Nephron (organoid): Measurements from ENCODE around the gene RAB9B.

Experiments
- H3K27ac Mint-ChIP-seq, 3 experiments: 2 replicates each; pipeline ENCODE4 v1.8.0; 2020; ENCODE audit warnings: mixed read lengths in 3 of 3, mild to moderate bottlenecking in 2 of 3, moderate library complexity in 1 of 3
- H3K27me3 Mint-ChIP-seq: 2 replicates; pipeline ENCODE4 v1.8.0; 2021; ENCODE audit warnings: low read depth, mild to moderate bottlenecking, moderate library complexity, mixed read lengths
- H3K36me3 Mint-ChIP-seq: 2 replicates; pipeline ENCODE4 v1.8.0; 2020; ENCODE audit warnings: low read depth, mixed read lengths
- H3K4me1 Mint-ChIP-seq: 2 replicates; pipeline ENCODE4 v1.8.0; 2020; ENCODE audit warnings: mixed read lengths
- H3K4me3 Mint-ChIP-seq, 3 experiments: 2 replicates each; pipeline ENCODE4 v1.8.0; 2020; ENCODE audit warnings: mild to moderate bottlenecking in 3 of 3, mixed read lengths in 3 of 3, moderate library complexity in 2 of 3
- H3K9me3 Mint-ChIP-seq: 2 replicates; pipeline ENCODE4 v1.8.0; 2020; ENCODE audit warnings: mixed read lengths
- TF ChIP-seq, protein P1 (sequence below), 3 experiments: fragments of 200-600 bp; sonication (generic); IDR thresholded peaks; one replicate each; pipeline ENCODE4 v1.5.0; 2021; ENCODE audit warnings: antibody characterized with exemption in 3 of 3; ENCODE audit not compliant: unreplicated experiment in 3 of 3

The RAB9B gene

DNA sequence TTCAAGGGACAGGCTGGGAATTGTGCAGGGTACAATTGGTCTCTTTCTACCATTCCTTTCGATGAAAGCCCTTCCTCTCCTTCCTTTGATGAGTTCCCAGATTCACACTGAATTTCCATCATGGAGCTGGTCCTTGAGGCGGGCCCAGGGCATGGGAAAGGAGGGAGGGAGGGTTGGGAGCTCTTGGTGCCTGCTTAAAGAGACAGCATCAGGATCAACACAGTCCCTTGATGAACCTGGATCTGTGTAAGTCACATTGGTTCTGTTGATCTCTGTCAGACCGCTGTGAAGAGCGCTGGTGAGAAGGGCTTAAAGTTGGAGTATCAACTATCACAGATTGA lies 51.0 kb downstream of the RAB9B start:
- Mint-ChIP-seq H3K27me3 (no peaks in the 10 kb centered on the region), H3K27ac (peak overlapping the region in 2 of 3 experiments; percentile 25 to 52), H3K4me1 (peaks cover 54% of the 10 kb centered on the region), H3K4me3 (no peak overlapping the region), H3K36me3 (no peaks in the 10 kb centered on the region), H3K9me3 (no peaks in the 10 kb centered on the region)
- TF ChIP-seq, protein P1, sequence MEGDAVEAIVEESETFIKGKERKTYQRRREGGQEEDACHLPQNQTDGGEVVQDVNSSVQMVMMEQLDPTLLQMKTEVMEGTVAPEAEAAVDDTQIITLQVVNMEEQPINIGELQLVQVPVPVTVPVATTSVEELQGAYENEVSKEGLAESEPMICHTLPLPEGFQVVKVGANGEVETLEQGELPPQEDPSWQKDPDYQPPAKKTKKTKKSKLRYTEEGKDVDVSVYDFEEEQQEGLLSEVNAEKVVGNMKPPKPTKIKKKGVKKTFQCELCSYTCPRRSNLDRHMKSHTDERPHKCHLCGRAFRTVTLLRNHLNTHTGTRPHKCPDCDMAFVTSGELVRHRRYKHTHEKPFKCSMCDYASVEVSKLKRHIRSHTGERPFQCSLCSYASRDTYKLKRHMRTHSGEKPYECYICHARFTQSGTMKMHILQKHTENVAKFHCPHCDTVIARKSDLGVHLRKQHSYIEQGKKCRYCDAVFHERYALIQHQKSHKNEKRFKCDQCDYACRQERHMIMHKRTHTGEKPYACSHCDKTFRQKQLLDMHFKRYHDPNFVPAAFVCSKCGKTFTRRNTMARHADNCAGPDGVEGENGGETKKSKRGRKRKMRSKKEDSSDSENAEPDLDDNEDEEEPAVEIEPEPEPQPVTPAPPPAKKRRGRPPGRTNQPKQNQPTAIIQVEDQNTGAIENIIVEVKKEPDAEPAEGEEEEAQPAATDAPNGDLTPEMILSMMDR (IDR thresholded peaks at IDR 0.05; ENCODE audit: unreplicated experiment in 3 of 3): no peak

DNA sequence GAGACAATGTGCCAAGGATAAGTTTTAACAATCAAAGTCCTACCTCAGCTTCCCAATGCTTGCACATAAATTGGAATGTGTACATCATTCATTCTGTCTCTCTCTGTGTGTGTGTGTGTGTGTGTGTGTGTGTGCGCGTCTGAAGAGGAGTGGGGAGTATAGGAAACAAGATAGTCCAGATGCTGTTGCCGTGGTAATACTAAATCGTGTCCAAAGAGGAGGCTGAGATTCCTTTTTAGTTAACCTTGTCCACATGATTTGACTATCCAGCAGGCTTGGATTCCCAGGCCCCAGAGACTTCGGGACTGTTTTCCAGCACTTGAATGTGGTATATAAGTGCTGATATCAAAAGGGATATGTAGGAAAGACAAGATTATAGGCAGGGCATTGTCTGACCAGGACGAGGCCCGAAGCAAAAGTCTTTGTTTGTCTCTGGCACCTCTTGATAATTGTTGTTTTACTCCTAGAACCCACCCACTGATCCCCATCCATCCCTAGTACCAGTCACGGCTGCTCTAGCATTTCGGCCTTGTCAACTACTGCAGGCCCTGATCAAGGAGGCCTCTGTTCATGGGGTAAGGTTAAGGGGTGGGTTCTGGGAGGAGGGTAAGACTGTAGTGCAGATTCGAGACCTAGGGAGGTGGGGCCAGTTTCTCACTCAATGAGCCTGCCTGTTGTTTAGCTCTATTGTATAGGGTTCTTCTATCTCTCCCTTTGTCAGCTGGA lies 51.6 kb downstream of the RAB9B start:
- peak overlapping the region in 1 of 3 experiments; percentile 40 for H3K4me3 Mint-ChIP-seq
- H3K36me3 Mint-ChIP-seq: no peaks in the 10 kb centered on the region
- H3K27ac Mint-ChIP-seq: peak overlapping the region in 1 of 3 experiments; percentile 52
- TF ChIP-seq, protein P1 (IDR thresholded peaks at IDR 0.05; ENCODE audit: unreplicated experiment in 3 of 3): no peak
- no peaks in the 10 kb centered on the region for H3K27me3 Mint-ChIP-seq
- peaks cover 54% of the 10 kb centered on the region for H3K4me1 Mint-ChIP-seq
- no peaks in the 10 kb centered on the region for H3K9me3 Mint-ChIP-seq

DNA sequence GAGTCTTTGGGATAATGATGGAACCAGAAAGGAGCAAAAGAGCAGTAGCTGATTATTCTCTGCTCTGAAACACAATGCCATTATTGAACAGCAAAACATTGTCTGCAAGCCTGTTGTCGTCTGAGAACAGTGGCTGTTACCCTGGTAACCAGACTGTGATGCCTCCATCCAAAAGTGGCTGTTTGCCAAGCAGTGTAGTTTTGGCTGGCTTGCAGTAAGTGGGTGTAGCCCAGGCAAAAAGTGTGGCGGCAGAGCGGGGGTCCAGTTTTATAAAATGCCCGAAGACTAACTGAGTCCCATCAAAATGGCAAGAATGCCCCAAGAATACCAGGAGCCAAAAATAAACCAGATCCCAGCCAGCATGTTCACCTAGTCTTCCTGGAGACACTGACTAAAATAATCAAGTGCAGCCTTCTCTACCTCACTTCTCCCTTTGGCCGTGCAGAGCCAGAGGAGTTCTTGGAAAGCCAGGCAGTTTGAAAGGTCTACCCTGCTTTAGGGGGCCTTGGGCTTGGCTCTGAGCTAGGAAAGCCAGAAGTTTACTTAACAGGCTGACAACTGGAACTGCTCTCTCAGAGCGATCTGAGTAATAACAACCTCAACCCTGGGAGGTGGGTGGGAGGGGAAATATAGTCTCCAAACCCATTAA lies 52.8 kb downstream of the RAB9B start:
- H3K27me3 Mint-ChIP-seq: no peaks in the 10 kb centered on the region
- TF ChIP-seq, protein P1 (IDR thresholded peaks at IDR 0.05; ENCODE audit: unreplicated experiment in 3 of 3): no peak
- H3K27ac Mint-ChIP-seq: peak overlapping the region in 2 of 3 experiments; percentile 53 to 66
- H3K9me3 Mint-ChIP-seq: no peaks in the 10 kb centered on the region
- H3K36me3 Mint-ChIP-seq: no peaks in the 10 kb centered on the region
- H3K4me1 Mint-ChIP-seq: peaks cover 54% of the 10 kb centered on the region
- peak overlapping the region in 1 of 3 experiments; percentile 23 for H3K4me3 Mint-ChIP-seq

DNA sequence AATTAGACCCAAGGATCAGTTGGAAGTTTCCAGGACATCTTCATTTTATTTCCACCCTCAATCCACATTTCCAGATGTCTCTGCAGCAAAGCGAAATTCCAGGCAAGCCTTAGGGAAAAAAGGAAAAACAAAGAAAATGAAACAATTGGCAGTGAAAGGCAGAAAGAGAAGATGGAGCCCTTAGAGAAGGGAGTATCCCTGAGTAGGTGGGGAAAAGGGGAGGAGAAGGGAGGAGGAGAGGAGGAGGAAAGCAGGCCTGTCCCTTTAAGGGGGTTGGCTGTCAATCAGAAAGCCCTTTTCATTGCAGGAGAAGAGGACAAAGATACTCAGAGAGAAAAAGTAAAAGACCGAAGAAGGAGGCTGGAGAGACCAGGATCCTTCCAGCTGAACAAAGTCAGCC lies 55.5 kb downstream of the RAB9B start, which contains the start of gene PLP1:
TSS of gene PLP1 (plus strand) at position 295 of the 400 bp plus-strand sequence. CDS start 156 bp downstream, outside the sequence.
- peak within 1 kb of the TSS; percentile 28 to 76 (median 68) for H3K27ac Mint-ChIP-seq
- H3K27me3 Mint-ChIP-seq: no peaks in the 10 kb centered on the region
- H3K4me1 Mint-ChIP-seq: peaks cover 43% of the 10 kb centered on the region
- H3K4me3 Mint-ChIP-seq: peak within 1 kb of the TSS; percentile 53 to 85 (median 71)
- no peaks in the 10 kb centered on the region for H3K36me3 Mint-ChIP-seq
- H3K9me3 Mint-ChIP-seq: no peaks in the 10 kb centered on the region
- TF ChIP-seq, protein P1 (IDR thresholded peaks at IDR 0.05; ENCODE audit: unreplicated experiment in 3 of 3): no peak

DNA sequence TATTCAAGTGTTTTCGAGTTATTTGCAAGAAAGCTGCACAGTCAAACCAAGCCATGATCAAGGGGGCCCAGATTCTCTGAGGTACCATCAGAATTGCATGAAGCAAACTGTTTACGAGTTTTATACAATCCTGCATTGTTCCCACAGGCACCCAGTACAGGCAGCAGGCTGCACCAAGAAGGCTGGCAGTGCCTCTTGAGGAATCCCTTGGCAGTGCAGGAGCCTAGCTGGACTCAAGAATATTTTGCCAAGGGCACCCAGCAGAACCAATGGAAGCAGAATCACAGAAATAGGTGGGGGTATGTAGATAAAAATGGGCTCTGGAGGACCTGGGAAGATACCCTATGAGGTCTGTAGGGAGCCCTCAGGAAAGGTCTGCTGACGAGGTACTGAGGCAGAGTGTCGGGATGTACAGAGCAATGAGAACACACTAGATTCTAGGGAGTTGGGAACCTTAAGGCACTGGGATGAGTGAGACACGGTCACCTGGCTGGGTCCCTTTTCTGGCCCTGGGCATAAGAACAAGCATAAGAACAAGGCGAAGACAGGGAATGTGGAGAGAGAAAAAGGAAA lies 57.9 kb downstream of the RAB9B start:
- H3K9me3 Mint-ChIP-seq: no peaks in the 10 kb centered on the region
- H3K36me3 Mint-ChIP-seq: no peaks in the 10 kb centered on the region
- no peak overlapping the region for H3K4me3 Mint-ChIP-seq
- H3K27me3 Mint-ChIP-seq: no peaks in the 10 kb centered on the region
- peaks cover 28% of the 10 kb centered on the region for H3K4me1 Mint-ChIP-seq
- no peak overlapping the region for H3K27ac Mint-ChIP-seq
- TF ChIP-seq, protein P1 (IDR thresholded peaks at IDR 0.05; ENCODE audit: unreplicated experiment in 3 of 3): peak in 1 of 3 experiments; percentile 12
